ENCODE results near the gene HIPK3. TPM values are rescaled to one million over a fixed set of nuclear protein-coding genes. Genes with fewer than 3 reads are reported as not detected.

HIPK3 gene
- total RNA-seq, 1 experiment from 2014 or later: 64.8 TPM

DNA sequence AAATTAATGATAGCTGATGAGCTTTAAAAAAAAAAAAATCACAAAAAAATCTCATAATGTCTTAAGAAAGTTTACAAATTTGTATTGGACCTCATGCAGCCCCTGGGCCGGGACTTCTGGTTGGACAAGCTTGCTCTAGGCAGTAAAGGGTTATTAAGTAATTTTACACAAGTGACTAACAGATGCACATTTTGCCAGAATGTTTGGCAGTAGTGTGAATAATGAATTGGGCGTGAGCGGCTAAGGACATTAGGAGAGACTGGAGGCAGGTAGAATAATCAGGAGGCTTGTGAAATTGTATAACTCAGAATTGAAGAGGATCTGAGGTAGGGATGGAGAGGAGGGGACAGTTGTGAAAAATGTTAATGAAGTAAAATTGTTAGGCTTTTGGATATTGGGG lies 77.4 kb downstream of the HIPK3 start:
- CTCF ChIA-PET: no interaction called here
- peaks cover 9% of the 10 kb centered on the region; the same call in 1 of the 2 replicates for H3K79me2 ChIP-seq (ENCODE audit: low read depth)
- no peak overlapping the region for H2AFZ ChIP-seq
- no peak for TF ChIP-seq EZH2 (IDR thresholded peaks at IDR 0.05; ENCODE audit: low read depth)
- TF ChIP-seq, protein P1, sequence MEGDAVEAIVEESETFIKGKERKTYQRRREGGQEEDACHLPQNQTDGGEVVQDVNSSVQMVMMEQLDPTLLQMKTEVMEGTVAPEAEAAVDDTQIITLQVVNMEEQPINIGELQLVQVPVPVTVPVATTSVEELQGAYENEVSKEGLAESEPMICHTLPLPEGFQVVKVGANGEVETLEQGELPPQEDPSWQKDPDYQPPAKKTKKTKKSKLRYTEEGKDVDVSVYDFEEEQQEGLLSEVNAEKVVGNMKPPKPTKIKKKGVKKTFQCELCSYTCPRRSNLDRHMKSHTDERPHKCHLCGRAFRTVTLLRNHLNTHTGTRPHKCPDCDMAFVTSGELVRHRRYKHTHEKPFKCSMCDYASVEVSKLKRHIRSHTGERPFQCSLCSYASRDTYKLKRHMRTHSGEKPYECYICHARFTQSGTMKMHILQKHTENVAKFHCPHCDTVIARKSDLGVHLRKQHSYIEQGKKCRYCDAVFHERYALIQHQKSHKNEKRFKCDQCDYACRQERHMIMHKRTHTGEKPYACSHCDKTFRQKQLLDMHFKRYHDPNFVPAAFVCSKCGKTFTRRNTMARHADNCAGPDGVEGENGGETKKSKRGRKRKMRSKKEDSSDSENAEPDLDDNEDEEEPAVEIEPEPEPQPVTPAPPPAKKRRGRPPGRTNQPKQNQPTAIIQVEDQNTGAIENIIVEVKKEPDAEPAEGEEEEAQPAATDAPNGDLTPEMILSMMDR (conservative IDR thresholded peaks at IDR 0.05): no peak
- H4K20me1 ChIP-seq (ENCODE audit: insufficient read depth): no peaks in the 10 kb centered on the region
- no peak overlapping the region for H3K4me3 ChIP-seq
- BruUV-seq (replicated peaks): no TSS peak
- DNase-seq: no peak
- no peak overlapping the region for H3K27ac ChIP-seq
- intact Hi-C loops (cut with micrococcal nuclease; ENCODE audit: unreplicated experiment): no loop called here
- H3K9me3 ChIP-seq (ENCODE audit: insufficient read depth, low read depth): no peaks in the 10 kb centered on the region
- H3K4me2 ChIP-seq: no peak overlapping the region
- H3K9me2 ChIP-seq (ENCODE audit: insufficient read depth): no peaks in the 10 kb centered on the region
- no peaks in the 10 kb centered on the region for H3K4me1 ChIP-seq (replicated peaks; ENCODE audit: insufficient read depth)
- H3K27me3 ChIP-seq (ENCODE audit: insufficient read depth, low read depth): no peaks in the 10 kb centered on the region
- peaks cover 10% of the 10 kb centered on the region for H3K36me3 ChIP-seq (ENCODE audit: low read depth)
- H3F3A ChIP-seq (ENCODE audit: insufficient read depth, low read depth): peaks cover 11% of the 10 kb centered on the region; the same call in 1 of the 2 replicates
- POLR2A ChIA-PET (ENCODE audit: unreplicated experiment): no interaction called here

- no peaks in the 10 kb centered on the region for H3K79me2 ChIP-seq (ENCODE audit: low read depth)
- H2AFZ ChIP-seq: no peak overlapping the region
- H3K4me3 ChIP-seq: no peak overlapping the region
- H4K20me1 ChIP-seq (ENCODE audit: insufficient read depth): 0 out of 2 replicates have a peak, but pooled peaks cover 3% of the 10 kb centered on the region
- intact Hi-C loops (cut with micrococcal nuclease; ENCODE audit: unreplicated experiment): no loop called here
- no peaks in the 10 kb centered on the region for H3K4me1 ChIP-seq (replicated peaks; ENCODE audit: insufficient read depth)
- H3K27ac ChIP-seq: no peak overlapping the region
- TF ChIP-seq, protein P1 (conservative IDR thresholded peaks at IDR 0.05): no peak
- no peak for TF ChIP-seq EZH2 (IDR thresholded peaks at IDR 0.05; ENCODE audit: low read depth)
- DNase-seq: no peak
- no peaks in the 10 kb centered on the region for H3K27me3 ChIP-seq (ENCODE audit: insufficient read depth, low read depth)
- no peaks in the 10 kb centered on the region for H3K9me2 ChIP-seq (ENCODE audit: insufficient read depth)
- H3K4me2 ChIP-seq: no peak overlapping the region
- no peaks in the 10 kb centered on the region for H3K9me3 ChIP-seq (ENCODE audit: insufficient read depth, low read depth)
- no TSS peak for BruUV-seq (replicated peaks)
- ChIA-PET POLR2A (ENCODE audit: unreplicated experiment) (no interaction called here), CTCF (no interaction called here)
- H3F3A ChIP-seq (ENCODE audit: insufficient read depth, low read depth): peaks cover 14% of the 10 kb centered on the region; the same call in 1 of the 2 replicates
- H3K36me3 ChIP-seq (ENCODE audit: low read depth): peaks cover 22% of the 10 kb centered on the region
Observed at GRCh38 chr11:33339247-33339646, 82.1 kb downstream of the HIPK3 start.

DNA sequence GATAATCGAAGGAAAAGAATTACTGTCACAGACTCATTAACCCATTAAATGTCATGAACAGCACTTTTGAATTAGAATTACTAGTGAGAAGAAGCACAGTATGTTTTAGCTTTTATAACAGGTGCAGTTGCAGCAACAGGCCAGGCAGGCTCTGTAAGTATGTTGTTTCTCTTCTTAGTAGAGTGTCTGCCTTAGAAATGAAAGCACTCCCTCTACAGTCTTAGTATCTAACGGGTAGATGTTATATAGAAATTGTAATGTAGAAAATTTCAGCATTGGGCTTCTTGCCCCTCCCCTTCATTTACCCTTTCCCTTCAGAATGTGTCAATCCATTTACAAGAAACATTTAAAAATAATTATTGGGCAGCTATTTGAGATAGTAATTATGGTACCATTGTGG lies 87.4 kb downstream of the HIPK3 start:
- peak in 1 of 2 experiments; percentile 43 for DNase-seq
- Histone ChIP-seq H3F3A (ENCODE audit: insufficient read depth, low read depth) (peaks cover 12% of the 10 kb centered on the region; the same call in 1 of the 2 replicates), H3K79me2 (ENCODE audit: low read depth) (no peaks in the 10 kb centered on the region), H3K9me3 (ENCODE audit: insufficient read depth, low read depth) (no peaks in the 10 kb centered on the region), H3K4me1 (replicated peaks; ENCODE audit: insufficient read depth) (no peaks in the 10 kb centered on the region), H3K4me2 (no peak overlapping the region), H3K9me2 (ENCODE audit: insufficient read depth) (no peaks in the 10 kb centered on the region), H3K4me3 (no peak overlapping the region), H2AFZ (no peak overlapping the region), H4K20me1 (ENCODE audit: insufficient read depth) (peaks cover 7% of the 10 kb centered on the region; the same call in 1 of the 2 replicates), H3K27me3 (ENCODE audit: insufficient read depth, low read depth) (no peaks in the 10 kb centered on the region), H3K36me3 (ENCODE audit: low read depth) (peaks cover 37% of the 10 kb centered on the region), H3K27ac (no peak overlapping the region)
- POLR2A ChIA-PET (ENCODE audit: unreplicated experiment): no interaction called here
- CTCF ChIA-PET: interaction anchor here (0.6 kb wide), 1 partner anchor 385 kb away, joined by 4 read pairs; no protein-coding TSS in a partner anchor
- intact Hi-C loops (cut with micrococcal nuclease; ENCODE audit: unreplicated experiment): no loop called here
- BruUV-seq (replicated peaks): no TSS peak
- TF ChIP-seq, protein P1 (conservative IDR thresholded peaks at IDR 0.05): no peak; the same call in 1 of the 2 replicates
- TF ChIP-seq EZH2 (IDR thresholded peaks at IDR 0.05; ENCODE audit: low read depth): no peak
